Measurements from ENCODE around the gene FRMD4A.
"Not testable (repeated sequence)": the region's sequence is repeated elsewhere in the genome, so short reads cannot be mapped to it uniquely, and the experiment has no call there.

FRMD4A gene

GRCh38 chr10:14048930-14049613 is 281.7 kb downstream of the FRMD4A start:
- DNase-seq: no peak

- no peak for DNase-seq
These were observed 283.3 kb downstream of the FRMD4A start for GRCh38 chr10:14047431-14047830.

GRCh38 chr10:14042051-14042450 is 288.7 kb downstream of the FRMD4A start:
- DNase-seq: not testable (repeated sequence)

- DNase-seq: no peak
These were observed 289.7 kb downstream of the FRMD4A start for GRCh38 chr10:14040787-14041631.

GRCh38 chr10:14039968-14040668 is 290.6 kb downstream of the FRMD4A start:
- no peak for DNase-seq

GRCh38 chr10:14036233-14036632 is 294.5 kb downstream of the FRMD4A start:
- DNase-seq: no peak

- DNase-seq: no peak
These were observed 295.2 kb downstream of the FRMD4A start for GRCh38 chr10:14035506-14035905.

GRCh38 chr10:14032406-14032998 is 298.2 kb downstream of the FRMD4A start:
- DNase-seq: no peak

- DNase-seq: no peak
These were observed 304.4 kb downstream of the FRMD4A start for GRCh38 chr10:14026325-14026724.

- no peak for DNase-seq
These were observed 305.2 kb downstream of the FRMD4A start for GRCh38 chr10:14025283-14026189.

GRCh38 chr10:14024329-14025202 is 306.2 kb downstream of the FRMD4A start:
- peak in 6 of 14 donors; percentile 23 to 60 (median 44) for DNase-seq

- DNase-seq: no peak
These were observed 306.9 kb downstream of the FRMD4A start for GRCh38 chr10:14023673-14024328.

- no peak for DNase-seq
These were observed 307.6 kb downstream of the FRMD4A start for GRCh38 chr10:14022954-14023672.

- no peak for DNase-seq
These were observed 308.7 kb downstream of the FRMD4A start for GRCh38 chr10:14022052-14022451.

- DNase-seq: no peak
These were observed 310.6 kb downstream of the FRMD4A start for GRCh38 chr10:14020037-14020664.

- no peak for DNase-seq
These were observed 313.3 kb downstream of the FRMD4A start for GRCh38 chr10:14017467-14017866.

- no peak for DNase-seq
These were observed 313.8 kb downstream of the FRMD4A start for GRCh38 chr10:14016931-14017333.

GRCh38 chr10:14016011-14016536 is 314.6 kb downstream of the FRMD4A start:
- DNase-seq: peak in 6 of 14 donors; percentile 26 to 57 (median 39)

- DNase-seq: no peak
These were observed 316.3 kb downstream of the FRMD4A start for GRCh38 chr10:14014423-14014822.
